Measurements from ENCODE around the gene ANXA2. TPM values are rescaled to one million over a fixed set of nuclear protein-coding genes. Genes with fewer than 3 reads are reported as not detected.
"Not testable (repeated sequence)": the region's sequence is repeated elsewhere in the genome, so short reads cannot be mapped to it uniquely, and the experiment has no call there.

Gene ANXA2
- polyA plus RNA-seq, 3 donors = 462 to 559 (median 550) TPM

GRCh38 chr15:60418096-60418495 is 20.3 kb upstream of the ANXA2 start:
- DNase-seq (ENCODE audit: extremely low read depth in 1 of 11, low read depth in 9 of 11, low spot score in 4 of 11) = no peak

DNA sequence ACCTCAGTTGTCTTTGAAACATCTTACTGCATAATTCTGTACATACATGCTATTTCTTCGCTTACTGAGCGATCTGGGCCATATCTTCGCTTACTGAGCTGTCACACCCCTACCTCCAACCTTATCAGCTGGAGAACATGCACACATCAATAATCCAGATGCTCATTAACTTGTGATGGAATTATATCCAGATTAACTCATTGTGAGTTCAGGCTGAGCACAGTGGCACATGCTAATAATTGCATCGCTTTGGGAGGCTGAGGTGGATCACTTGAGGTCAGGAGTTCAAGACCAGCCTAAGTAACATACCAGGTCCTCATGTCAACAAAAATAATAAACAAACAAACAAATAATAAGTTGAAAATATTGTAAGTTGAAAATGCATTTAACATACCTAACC is 19.3 kb upstream of the ANXA2 start:
- no peak for DNase-seq (ENCODE audit: extremely low read depth in 1 of 11, low read depth in 9 of 11, low spot score in 4 of 11)

GRCh38 chr15:60416484-60416883 is 18.7 kb upstream of the ANXA2 start:
- DNase-seq (ENCODE audit: extremely low read depth in 1 of 11, low read depth in 9 of 11, low spot score in 4 of 11) = no peak

GRCh38 chr15:60414016-60414682 is 16.4 kb upstream of the ANXA2 start:
- DNase-seq (ENCODE audit: extremely low read depth in 1 of 11, low read depth in 9 of 11, low spot score in 4 of 11) = no peak

DNA sequence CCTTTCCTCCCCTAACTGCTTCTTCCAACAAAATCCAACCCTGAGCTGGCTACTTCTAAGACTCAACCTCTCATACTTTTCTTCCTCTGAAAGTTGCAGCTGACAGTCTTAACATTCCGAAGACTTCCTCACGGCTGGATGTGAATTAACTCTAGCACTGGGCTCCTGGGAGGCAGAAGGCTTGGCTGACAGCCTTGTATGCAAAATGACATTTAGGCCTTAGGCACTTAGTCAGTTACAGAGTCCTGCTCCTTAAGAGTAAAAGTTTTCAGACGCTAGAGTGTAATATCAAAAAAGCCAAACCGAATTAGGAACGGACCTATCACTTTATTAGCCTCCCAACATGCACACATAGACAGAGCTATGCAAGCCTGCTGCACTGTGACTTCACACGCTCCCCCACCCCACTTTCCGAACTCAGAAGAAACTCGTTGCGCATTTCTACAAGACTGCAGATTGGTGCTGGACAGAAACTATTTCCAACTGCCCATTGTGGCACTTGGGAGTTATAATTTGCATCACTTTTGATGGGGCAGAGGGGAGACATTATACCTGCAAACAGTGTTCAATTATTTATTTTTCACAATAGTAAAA is 15.5 kb upstream of the ANXA2 start:
- no peak for DNase-seq (ENCODE audit: extremely low read depth in 1 of 11, low read depth in 9 of 11, low spot score in 4 of 11)

DNA sequence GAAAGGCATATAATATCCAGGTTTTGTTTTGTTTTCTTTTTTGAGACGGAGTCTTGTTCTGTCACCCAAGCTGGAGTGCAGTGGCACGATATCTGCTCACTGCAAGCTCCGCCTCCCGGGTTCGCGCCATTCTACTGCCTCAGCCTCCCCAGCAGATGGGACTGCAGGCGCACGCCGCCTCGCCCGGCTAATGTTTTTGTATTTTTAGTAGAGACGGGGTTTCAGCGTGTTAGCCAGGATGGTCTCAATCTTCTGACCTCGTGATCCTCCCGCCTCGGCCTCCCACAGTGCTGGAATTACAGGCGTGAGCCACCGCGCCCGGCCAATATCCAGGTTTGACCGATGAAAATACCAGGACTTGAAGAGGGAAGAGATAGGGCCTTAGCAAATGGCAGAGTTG is 15.0 kb upstream of the ANXA2 start:
- not testable (repeated sequence) for DNase-seq (ENCODE audit: extremely low read depth in 1 of 11, low read depth in 9 of 11, low spot score in 4 of 11)

DNA sequence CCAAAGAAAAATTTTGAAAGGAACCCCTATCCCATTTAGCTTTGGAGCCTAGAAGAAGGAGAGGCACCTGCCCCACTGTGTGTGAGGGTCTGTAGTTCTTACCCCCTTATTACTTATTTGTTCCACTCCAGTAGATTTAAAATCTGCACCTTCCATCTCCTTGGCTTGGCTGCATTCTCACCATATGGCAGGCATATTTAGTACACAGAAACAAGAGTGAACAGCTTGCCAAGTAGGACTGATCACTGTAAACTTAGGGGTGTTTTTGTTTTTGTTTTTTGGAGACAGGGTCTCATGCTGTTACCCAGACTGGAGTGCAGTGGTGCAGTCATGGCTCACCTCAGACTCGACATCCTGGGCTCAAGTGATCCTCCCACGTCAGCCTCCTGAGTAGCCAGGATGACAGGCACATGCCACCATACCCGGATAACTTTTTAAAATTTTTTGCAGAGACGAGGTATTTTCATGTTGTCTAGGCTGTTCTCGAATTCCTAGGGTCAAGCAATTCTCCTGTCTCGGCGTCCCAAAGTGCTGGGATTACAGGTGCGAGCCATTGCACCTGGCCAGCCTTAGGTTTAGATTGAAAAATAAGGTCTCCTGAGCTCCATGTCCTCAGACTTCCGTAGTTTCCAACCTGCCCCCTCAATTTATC is 14.1 kb upstream of the ANXA2 start:
- no peak for DNase-seq (ENCODE audit: extremely low read depth in 1 of 11, low read depth in 9 of 11, low spot score in 4 of 11)

GRCh38 chr15:60410350-60410749 is 12.6 kb upstream of the ANXA2 start:
- not testable (repeated sequence) for DNase-seq (ENCODE audit: extremely low read depth in 1 of 11, low read depth in 9 of 11, low spot score in 4 of 11)

- DNase-seq (ENCODE audit: extremely low read depth in 1 of 11, low read depth in 9 of 11, low spot score in 4 of 11) = no peak
Observed at GRCh38 chr15:60408463-60408981, 10.7 kb upstream of the ANXA2 start.

GRCh38 chr15:60407415-60407805 is 9.6 kb upstream of the ANXA2 start:
- DNase-seq (ENCODE audit: extremely low read depth in 1 of 11, low read depth in 9 of 11, low spot score in 4 of 11) = no peak

- no peak for DNase-seq (ENCODE audit: extremely low read depth in 1 of 11, low read depth in 9 of 11, low spot score in 4 of 11)
Observed at GRCh38 chr15:60406513-60407414, 9.0 kb upstream of the ANXA2 start.

DNA sequence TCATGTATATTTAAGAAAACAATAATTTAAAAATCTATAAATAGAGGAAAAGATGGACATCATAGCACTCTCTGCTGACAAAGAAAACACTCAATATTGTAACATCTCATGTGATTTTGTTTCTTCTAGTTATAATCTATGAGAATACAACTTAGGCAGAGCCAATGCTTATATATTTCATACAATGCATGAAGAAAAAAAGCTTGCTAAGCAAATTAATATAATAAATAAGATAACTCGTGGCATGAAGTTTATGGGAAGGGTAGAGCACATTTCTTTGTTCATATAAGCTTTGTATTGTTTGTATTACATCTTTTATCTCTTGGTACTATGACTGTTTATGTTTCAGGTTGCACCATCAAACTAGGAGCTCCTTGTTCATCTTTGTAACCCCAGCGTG is 7.6 kb upstream of the ANXA2 start:
- no peak for DNase-seq (ENCODE audit: extremely low read depth in 1 of 11, low read depth in 9 of 11, low spot score in 4 of 11)

GRCh38 chr15:60404351-60404750 is 6.6 kb upstream of the ANXA2 start:
- DNase-seq (ENCODE audit: extremely low read depth in 1 of 11, low read depth in 9 of 11, low spot score in 4 of 11) = not testable (repeated sequence)

GRCh38 chr15:60400944-60401343 is 3.2 kb upstream of the ANXA2 start:
- DNase-seq (ENCODE audit: extremely low read depth in 1 of 11, low read depth in 9 of 11, low spot score in 4 of 11) = no peak

DNA sequence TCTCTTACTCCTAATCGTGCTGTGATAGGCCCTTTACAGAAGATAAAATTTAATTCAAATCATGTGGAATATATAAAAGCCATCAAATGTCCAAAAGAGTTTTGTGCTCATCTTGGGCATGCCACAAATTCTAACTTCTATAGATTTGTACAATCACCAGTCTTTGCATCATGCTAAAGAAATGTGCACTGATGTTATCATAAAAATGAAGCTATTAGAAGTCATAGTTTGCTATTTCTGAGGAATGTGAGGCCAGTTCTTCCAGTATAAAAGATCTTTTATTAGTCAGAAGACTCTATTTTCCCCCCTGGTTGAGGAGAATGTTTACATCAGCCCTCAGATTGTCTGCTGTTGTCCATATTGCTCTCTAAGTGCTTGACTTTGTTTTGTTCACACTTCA is 2.1 kb upstream of the ANXA2 start:
- no peak for DNase-seq (ENCODE audit: extremely low read depth in 1 of 11, low read depth in 9 of 11, low spot score in 4 of 11)

DNA sequence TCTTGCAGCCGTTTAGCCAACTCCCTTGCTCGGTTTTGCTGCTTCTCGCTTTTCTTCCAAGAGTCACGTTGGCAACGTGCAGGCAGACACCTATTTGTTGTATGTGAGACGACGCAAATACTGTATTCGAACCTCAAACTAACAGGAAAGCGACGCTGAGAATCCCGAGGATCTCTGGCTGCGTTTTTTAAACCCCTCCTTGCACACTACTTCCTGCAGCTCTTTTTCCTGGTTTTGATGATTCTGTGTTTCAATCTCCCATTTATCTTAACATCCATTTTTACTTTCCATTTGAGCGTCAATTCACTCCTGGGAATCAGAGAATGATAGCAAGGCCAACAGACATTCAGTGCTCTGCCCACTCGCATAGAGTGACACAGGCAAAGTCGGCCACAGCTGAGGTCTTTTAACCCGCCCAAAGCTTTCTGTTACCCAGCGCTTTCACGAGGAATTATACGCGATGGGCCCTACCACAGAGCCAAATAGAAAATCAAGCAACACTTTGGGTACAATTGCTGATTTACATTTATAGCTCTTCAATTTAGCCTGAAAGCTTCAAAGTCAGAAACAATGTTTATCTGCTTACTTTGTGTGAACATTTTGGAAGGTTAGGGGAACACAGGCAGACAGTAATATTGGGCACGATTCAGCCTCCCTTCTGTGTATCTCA is 1.6 kb upstream of the ANXA2 start:
- DNase-seq (ENCODE audit: extremely low read depth in 1 of 11, low read depth in 9 of 11, low spot score in 4 of 11) = no peak

- peak in 1 of 11 donors; percentile 60 for DNase-seq (ENCODE audit: extremely low read depth in 1 of 11, low read depth in 9 of 11, low spot score in 4 of 11)
Observed at GRCh38 chr15:60396958-60397771, 621 bp downstream of the ANXA2 start.

DNA sequence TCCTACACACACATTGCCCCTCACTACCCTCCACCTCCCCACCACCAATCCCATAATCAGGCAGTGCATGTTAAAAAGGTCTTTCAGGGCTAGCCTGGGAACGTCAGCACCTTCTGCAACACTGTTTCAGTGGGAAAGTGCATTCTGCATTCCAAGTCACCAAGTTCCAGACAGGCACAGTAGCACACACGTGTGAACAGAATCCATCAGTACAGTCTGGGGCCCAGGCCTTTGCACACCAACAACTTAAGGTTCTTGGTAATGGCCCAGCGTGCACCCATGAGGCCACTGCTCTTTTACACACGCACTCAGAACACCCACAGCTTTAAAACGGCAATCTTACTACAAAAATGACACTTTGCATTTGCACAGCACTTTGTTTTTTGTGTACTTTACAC is 1.2 kb downstream of the ANXA2 start:
- DNase-seq (ENCODE audit: extremely low read depth in 1 of 11, low read depth in 9 of 11, low spot score in 4 of 11) = no peak
